Fibroblast of upper back skin (primary cell): ENCODE data around the gene MXRA7.
A peak's percentile ranks its signal among the peaks of the same experiment; 100 is the strongest.
"Not testable (repeated sequence)": the region's sequence is repeated elsewhere in the genome, so short reads cannot be mapped to it uniquely, and the experiment has no call there.

ENCODE experiments used
- DNase-seq: peaks from one replicate; pipeline ENCODE4 v3.0.0-alpha.2; 2013

MXRA7 gene

GRCh38 chr17:76710863-76711611, at the start of gene MXRA7:
Gene MXRA7, minus strand, starts transcription at chr17:76710965. Its CDS starts 19 bp downstream, at chr17:76710946.
- peak; percentile 69 for DNase-seq

GRCh38 chr17:76758570-76758969, 47.8 kb upstream of the MXRA7 start:
- DNase-seq = no peak

- DNase-seq = no peak
These were observed 46.5 kb upstream of the MXRA7 start for GRCh38 chr17:76757256-76757655.

GRCh38 chr17:76755285-76755684, 44.5 kb upstream of the MXRA7 start:
- DNase-seq = no peak

- no peak for DNase-seq
These were observed 42.5 kb upstream of the MXRA7 start for GRCh38 chr17:76753061-76753961.

- peak; percentile 9 for DNase-seq
These were observed 41.2 kb upstream of the MXRA7 start for GRCh38 chr17:76752006-76752405.

- DNase-seq = no peak
These were observed 40.7 kb upstream of the MXRA7 start for GRCh38 chr17:76751416-76751993.

GRCh38 chr17:76748657-76749056, 37.9 kb upstream of the MXRA7 start:
- DNase-seq = no peak

GRCh38 chr17:76747716-76748363, 37.1 kb upstream of the MXRA7 start:
- DNase-seq = no peak

GRCh38 chr17:76745785-76746184, 35.0 kb upstream of the MXRA7 start:
- DNase-seq = not testable (repeated sequence)

- DNase-seq = no peak
These were observed 34.0 kb upstream of the MXRA7 start for GRCh38 chr17:76744747-76745146.

GRCh38 chr17:76742958-76743357, 32.2 kb upstream of the MXRA7 start:
- DNase-seq = peak; percentile 45

- peak; percentile 37 for DNase-seq
These were observed 29.8 kb upstream of the MXRA7 start for GRCh38 chr17:76740329-76741118.

GRCh38 chr17:76739568-76740115, 28.9 kb upstream of the MXRA7 start:
- not testable (repeated sequence) for DNase-seq

- no peak for DNase-seq
These were observed 27.7 kb upstream of the MXRA7 start for GRCh38 chr17:76738468-76738850.

- peak; percentile 94 for DNase-seq
These were observed 27.1 kb upstream of the MXRA7 start, which contains the start of gene MFSD11 for GRCh38 chr17:76737676-76738467. Gene MFSD11, plus strand, starts transcription at chr17:76738119. Its CDS starts 234 bp downstream, at chr17:76738353.

- DNase-seq = peak; percentile 99
These were observed 26.4 kb upstream of the MXRA7 start, which contains the start of gene SRSF2 for GRCh38 chr17:76737082-76737675. Gene SRSF2, minus strand, starts transcription at chr17:76737331. Its CDS starts 171 bp downstream, at chr17:76737160.

GRCh38 chr17:76736349-76737081, 25.8 kb upstream of the MXRA7 start:
- DNase-seq = peak; percentile 56

- DNase-seq = no peak
These were observed 25.0 kb upstream of the MXRA7 start for GRCh38 chr17:76735586-76736348.
